GM06990 (cell line): ENCODE results near the gene SLC2A11.
"Not testable (repeated sequence)": the region's sequence is repeated elsewhere in the genome, so short reads cannot be mapped to it uniquely, and the experiment has no call there.

Source experiments
- DNase-seq: peaks from one replicate; pipeline ENCODE4 v3.0.0-alpha.2; 2011; ENCODE audit not compliant: insufficient read length; ENCODE audit errors: extremely low read depth
- H3K27me3 ChIP-seq: replicated peaks from 2 replicates; pipeline ENCODE4 v1.6.0; 2011; ENCODE audit warnings: low read length; ENCODE audit not compliant: control insufficient read depth, insufficient read depth
- H3K36me3 ChIP-seq: 2 replicates; pipeline ENCODE4 v1.5.1; 2011; ENCODE audit warnings: low read length; ENCODE audit not compliant: control insufficient read depth, insufficient read depth
- H3K4me3 ChIP-seq: replicated peaks from 2 replicates; pipeline ENCODE4 v1.5.1; 2011; ENCODE audit warnings: low read depth, mild to moderate bottlenecking, control low read depth, low read length
- CTCF ChIP-seq: IDR thresholded peaks from 2 replicates; pipeline ENCODE4 v1.5.1; 2011; ENCODE audit warnings: low read length, control low read depth, mild to moderate bottlenecking, inconsistent platforms; ENCODE audit not compliant: insufficient read depth, poor library complexity, severe bottlenecking

The SLC2A11 gene

GRCh38 chr22:23858484-23858815 lies 775 bp downstream of the SLC2A11 start:
- TF ChIP-seq CTCF, result no peak
- peak overlapping the region; percentile 78 for H3K4me3 ChIP-seq
- no peaks in the 10 kb centered on the region for H3K27me3 ChIP-seq
- DNase-seq, result no peak
- no peaks in the 10 kb centered on the region for H3K36me3 ChIP-seq

GRCh38 chr22:23859201-23859600 lies 1.5 kb downstream of the SLC2A11 start:
- no peak for DNase-seq
- H3K27me3 ChIP-seq, result no peaks in the 10 kb centered on the region
- H3K4me3 ChIP-seq, result no peak overlapping the region
- TF ChIP-seq CTCF, result no peak
- no peaks in the 10 kb centered on the region for H3K36me3 ChIP-seq

GRCh38 chr22:23860187-23860586 lies 2.5 kb downstream of the SLC2A11 start:
- not testable (repeated sequence) for H3K4me3 ChIP-seq, H3K36me3 ChIP-seq, DNase-seq, H3K27me3 ChIP-seq

GRCh38 chr22:23862103-23862502 lies 4.4 kb downstream of the SLC2A11 start:
- DNase-seq, result no peak
- H3K4me3 ChIP-seq, result no peak overlapping the region
- H3K36me3 ChIP-seq, result no peaks in the 10 kb centered on the region; the same call in 1 of the 2 replicates
- H3K27me3 ChIP-seq, result no peaks in the 10 kb centered on the region
- peak; percentile 73 for TF ChIP-seq CTCF

GRCh38 chr22:23864499-23865154 lies 7.0 kb downstream of the SLC2A11 start:
- H3K27me3 ChIP-seq, H3K36me3 ChIP-seq, H3K4me3 ChIP-seq, DNase-seq: not testable (repeated sequence)

- TF ChIP-seq CTCF, result no peak
- DNase-seq, result no peak
- Histone ChIP-seq H3K4me3 (no peak overlapping the region), H3K36me3 (peaks cover 3% of the 10 kb centered on the region; the same call in 1 of the 2 replicates), H3K27me3 (no peaks in the 10 kb centered on the region)
These were observed 10.9 kb downstream of the SLC2A11 start for GRCh38 chr22:23868580-23868979.

GRCh38 chr22:23874871-23875270 lies 17.2 kb downstream of the SLC2A11 start:
- no peak for DNase-seq
- Histone ChIP-seq H3K4me3 (no peak overlapping the region), H3K36me3 (peaks cover 8% of the 10 kb centered on the region), H3K27me3 (no peaks in the 10 kb centered on the region)
- TF ChIP-seq CTCF, result no peak
